ENCODE results near the gene TWSG1. TPM values are rescaled to one million over a fixed set of nuclear protein-coding genes. Genes with fewer than 3 reads are reported as not detected.
"Not testable (repeated sequence)": the region's sequence is repeated elsewhere in the genome, so short reads cannot be mapped to it uniquely, and the experiment has no call there.

The TWSG1 gene
- total RNA-seq, 1 donor, result 101 TPM

DNA sequence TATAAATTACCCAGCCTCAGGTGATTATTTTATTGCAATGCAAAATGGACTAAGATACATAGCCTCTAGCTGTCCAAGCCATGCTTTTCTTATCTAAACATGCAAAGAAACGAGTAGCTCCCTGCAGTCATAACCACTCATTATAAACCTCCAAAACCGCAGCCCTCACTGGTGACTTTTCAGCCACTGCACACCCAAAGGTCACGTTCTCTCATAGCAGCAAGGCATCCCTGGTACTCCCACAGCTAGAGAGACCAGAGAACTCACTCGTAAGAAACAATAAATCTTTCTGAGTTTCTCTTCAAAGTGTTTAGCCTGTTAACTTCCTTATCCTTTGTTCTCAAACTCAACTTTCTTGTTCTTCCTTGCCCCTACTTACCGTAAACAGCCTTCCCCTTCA is 112.3 kb downstream of the TWSG1 start:
- Histone ChIP-seq H3K4me3 (ENCODE audit: insufficient read depth, low read length) (no peak overlapping the region), H3K9me3 (ENCODE audit: low read depth, low read length) (peaks cover 8% of the 10 kb centered on the region), H3K4me2 (ENCODE audit: insufficient read depth, low read length) (no peak overlapping the region), H3K27me3 (ENCODE audit: insufficient read depth, low read length) (peaks cover 5% of the 10 kb centered on the region), H2AFZ (ENCODE audit: low read length) (no peak overlapping the region), H3K36me3 (ENCODE audit: insufficient read depth, low read length) (no peaks in the 10 kb centered on the region), H4K20me1 (ENCODE audit: insufficient read depth, low read length) (no peaks in the 10 kb centered on the region), H3K27ac (ENCODE audit: low read depth, low read length) (no peak overlapping the region), H3K79me2 (ENCODE audit: insufficient read depth, low read length) (no peaks in the 10 kb centered on the region), H3K4me1 (ENCODE audit: insufficient read depth, low read length) (no peaks in the 10 kb centered on the region)
- DNase-seq (ENCODE audit: insufficient read length, low spot score, missing footprints), result no peak
- TF ChIP-seq, protein P1, sequence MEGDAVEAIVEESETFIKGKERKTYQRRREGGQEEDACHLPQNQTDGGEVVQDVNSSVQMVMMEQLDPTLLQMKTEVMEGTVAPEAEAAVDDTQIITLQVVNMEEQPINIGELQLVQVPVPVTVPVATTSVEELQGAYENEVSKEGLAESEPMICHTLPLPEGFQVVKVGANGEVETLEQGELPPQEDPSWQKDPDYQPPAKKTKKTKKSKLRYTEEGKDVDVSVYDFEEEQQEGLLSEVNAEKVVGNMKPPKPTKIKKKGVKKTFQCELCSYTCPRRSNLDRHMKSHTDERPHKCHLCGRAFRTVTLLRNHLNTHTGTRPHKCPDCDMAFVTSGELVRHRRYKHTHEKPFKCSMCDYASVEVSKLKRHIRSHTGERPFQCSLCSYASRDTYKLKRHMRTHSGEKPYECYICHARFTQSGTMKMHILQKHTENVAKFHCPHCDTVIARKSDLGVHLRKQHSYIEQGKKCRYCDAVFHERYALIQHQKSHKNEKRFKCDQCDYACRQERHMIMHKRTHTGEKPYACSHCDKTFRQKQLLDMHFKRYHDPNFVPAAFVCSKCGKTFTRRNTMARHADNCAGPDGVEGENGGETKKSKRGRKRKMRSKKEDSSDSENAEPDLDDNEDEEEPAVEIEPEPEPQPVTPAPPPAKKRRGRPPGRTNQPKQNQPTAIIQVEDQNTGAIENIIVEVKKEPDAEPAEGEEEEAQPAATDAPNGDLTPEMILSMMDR (IDR thresholded peaks at IDR 0.05; ENCODE audit: extremely low read depth, low read depth, low read length), result no peak

DNA sequence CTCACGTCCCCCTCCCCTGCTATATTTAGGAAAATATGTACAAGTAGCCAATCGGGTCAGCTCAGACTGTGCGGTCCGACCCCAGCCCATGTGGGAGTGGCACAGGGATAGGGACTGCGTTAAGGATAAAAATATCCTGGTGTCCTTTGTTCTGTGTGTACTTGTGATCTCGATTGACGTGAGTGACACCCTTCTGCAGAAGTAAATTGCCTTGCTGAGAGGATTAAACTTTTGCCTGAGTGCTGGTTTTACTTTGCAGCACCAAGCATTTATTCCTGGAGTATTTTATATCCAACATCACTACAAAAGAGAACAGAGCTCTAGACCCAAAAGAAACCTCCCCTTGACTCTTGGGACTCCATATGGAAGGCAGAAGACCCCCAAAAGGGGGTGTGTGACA is 112.8 kb downstream of the TWSG1 start:
- DNase-seq (ENCODE audit: insufficient read length, low spot score, missing footprints), result no peak
- Histone ChIP-seq H2AFZ (ENCODE audit: low read length) (no peak overlapping the region), H4K20me1 (ENCODE audit: insufficient read depth, low read length) (no peaks in the 10 kb centered on the region), H3K79me2 (ENCODE audit: insufficient read depth, low read length) (no peaks in the 10 kb centered on the region), H3K27ac (ENCODE audit: low read depth, low read length) (no peak overlapping the region), H3K9me3 (ENCODE audit: low read depth, low read length) (peaks cover 8% of the 10 kb centered on the region), H3K4me3 (ENCODE audit: insufficient read depth, low read length) (no peak overlapping the region), H3K4me2 (ENCODE audit: insufficient read depth, low read length) (no peak overlapping the region), H3K4me1 (ENCODE audit: insufficient read depth, low read length) (no peaks in the 10 kb centered on the region), H3K36me3 (ENCODE audit: insufficient read depth, low read length) (no peaks in the 10 kb centered on the region), H3K27me3 (ENCODE audit: insufficient read depth, low read length) (peaks cover 5% of the 10 kb centered on the region)
- TF ChIP-seq, protein P1 (IDR thresholded peaks at IDR 0.05; ENCODE audit: extremely low read depth, low read depth, low read length), result no peak

DNA sequence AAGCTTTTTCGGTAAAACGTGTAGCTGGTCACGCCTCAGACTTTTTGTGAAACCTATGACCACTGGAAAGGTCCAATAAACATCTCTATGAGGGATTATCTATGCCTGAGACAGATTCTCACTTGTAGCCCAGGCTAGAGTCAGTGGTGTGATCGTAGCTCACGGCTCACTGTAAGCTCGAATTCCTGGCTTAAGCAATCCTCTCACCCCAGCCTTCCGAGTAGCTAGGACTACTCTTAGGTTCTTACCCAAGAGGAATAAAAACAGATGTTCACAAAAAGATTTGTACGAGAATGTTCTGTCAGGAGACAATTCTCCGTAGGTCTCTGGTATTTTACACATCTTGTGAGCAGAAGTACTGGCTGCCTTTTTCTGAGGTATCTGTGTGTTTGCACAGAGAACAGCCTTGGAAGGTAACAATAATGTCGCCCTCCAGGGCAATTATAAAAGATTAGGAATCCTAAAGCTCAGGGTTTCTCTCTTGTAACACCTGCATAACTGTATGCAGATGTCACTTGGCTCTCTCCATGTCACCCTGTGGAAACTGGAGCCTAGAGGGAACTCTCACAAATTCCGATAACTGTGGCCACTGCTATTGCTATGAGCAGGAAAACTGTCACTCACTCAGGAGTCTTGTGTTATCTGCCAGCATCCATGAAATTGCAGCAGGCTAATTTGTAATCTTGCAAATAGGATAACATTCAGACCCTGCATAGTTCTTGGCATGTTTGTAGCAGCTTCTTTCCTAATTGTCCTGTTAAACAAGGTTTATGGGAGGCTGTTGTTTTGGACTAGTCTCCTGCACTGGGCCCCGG is 115.2 kb downstream of the TWSG1 start:
- Histone ChIP-seq H3K79me2 (ENCODE audit: insufficient read depth, low read length) (no peaks in the 10 kb centered on the region), H3K27me3 (ENCODE audit: insufficient read depth, low read length) (peaks cover 5% of the 10 kb centered on the region), H3K4me2 (ENCODE audit: insufficient read depth, low read length) (no peak overlapping the region), H3K4me3 (ENCODE audit: insufficient read depth, low read length) (no peak overlapping the region), H2AFZ (ENCODE audit: low read length) (peak overlapping the region; percentile 40), H3K27ac (ENCODE audit: low read depth, low read length) (no peak overlapping the region), H4K20me1 (ENCODE audit: insufficient read depth, low read length) (no peaks in the 10 kb centered on the region), H3K4me1 (ENCODE audit: insufficient read depth, low read length) (no peaks in the 10 kb centered on the region), H3K36me3 (ENCODE audit: insufficient read depth, low read length) (no peaks in the 10 kb centered on the region), H3K9me3 (ENCODE audit: low read depth, low read length) (peaks cover 8% of the 10 kb centered on the region)
- no peak for DNase-seq (ENCODE audit: insufficient read length, low spot score, missing footprints)
- TF ChIP-seq, protein P1 (IDR thresholded peaks at IDR 0.05; ENCODE audit: extremely low read depth, low read depth, low read length), result no peak

DNA sequence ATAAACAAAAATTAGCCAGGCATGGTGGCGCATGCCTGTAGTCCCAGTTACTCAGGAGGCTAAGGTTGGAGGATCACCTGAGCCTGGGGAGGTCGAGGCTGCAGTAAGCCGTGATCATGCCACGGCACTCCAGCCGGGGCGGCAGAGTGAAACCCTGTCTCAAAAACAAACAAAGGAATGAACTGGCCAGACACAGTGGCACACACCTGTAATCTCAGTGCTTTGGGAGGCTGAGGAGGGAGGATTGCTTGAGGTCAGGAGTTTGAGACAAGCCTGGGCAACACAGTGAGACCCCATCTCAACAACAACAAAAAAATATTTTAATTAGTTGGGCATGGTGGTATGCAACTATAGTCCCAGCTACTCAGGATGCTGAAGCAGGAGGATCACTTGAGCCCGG is 116.3 kb downstream of the TWSG1 start:
- H3K27ac ChIP-seq (ENCODE audit: low read depth, low read length); H4K20me1 ChIP-seq (ENCODE audit: insufficient read depth, low read length); DNase-seq (ENCODE audit: insufficient read length, low spot score, missing footprints); H2AFZ ChIP-seq (ENCODE audit: low read length); H3K4me3 ChIP-seq (ENCODE audit: insufficient read depth, low read length); H3K27me3 ChIP-seq (ENCODE audit: insufficient read depth, low read length); H3K79me2 ChIP-seq (ENCODE audit: insufficient read depth, low read length); H3K4me1 ChIP-seq (ENCODE audit: insufficient read depth, low read length); H3K36me3 ChIP-seq (ENCODE audit: insufficient read depth, low read length); H3K4me2 ChIP-seq (ENCODE audit: insufficient read depth, low read length): not testable (repeated sequence)
- H3K9me3 ChIP-seq (ENCODE audit: low read depth, low read length), result peaks cover 12% of the 10 kb centered on the region

Other genes starting within 250 kb of the TWSG1 start
- gene NDUFV2, start 232.1 kb upstream of the TWSG1 start, total RNA-seq, result 95.9 and 102 TPM in 2 replicates
- 47.8 and 53.9 TPM in 2 replicates for gene ANKRD12, start 198.0 kb upstream of the TWSG1 start, total RNA-seq
- 78.7 and 90.8 TPM in 2 replicates for gene RALBP1, start 140.7 kb downstream of the TWSG1 start, total RNA-seq